H1 (cell line): Measurements from ENCODE around the gene KCND3. TPM values are rescaled to one million over a fixed set of nuclear protein-coding genes. Genes with fewer than 3 reads are reported as not detected.

Experiments used
- CTCF ChIA-PET: fragments of 300-600 bp; sonication (Branson Sonifier 250); formaldehyde crosslinking; loops from one replicate; lab custom pipeline; 2021; ENCODE audit not compliant: partially characterized antibody; lab: Charles Lee
- POLR2A ChIA-PET: fragments of 300-600 bp; sonication (Branson Sonifier 250); formaldehyde crosslinking; loops from one replicate; lab custom pipeline; 2021; ENCODE audit warnings: inconsistent platforms; ENCODE audit not compliant: partially characterized antibody; lab: Charles Lee
- DNase-seq, 2 experiments: peaks; one replicate each; pipeline versions ENCODE4 v3.0.0 to v3.0.0-alpha.2; 2010 to 2022; ENCODE audit warnings: low spot score in 2 of 2, low read depth in 1 of 2, mixed read lengths in 1 of 2
- FAIRE-seq: peaks from 2 replicates; lab custom pipeline; 2011; peaks lifted over from hg19 to GRCh38; lab: Jason Lieb, UNC
- H2AFZ ChIP-seq: 2 replicates; pipeline ENCODE4 v1.8.1; 2012; ENCODE audit warnings: low read length, inconsistent platforms
- H2AK5ac ChIP-seq: 2 replicates; pipeline ENCODE4 v1.6.1; 2013; ENCODE audit warnings: low read depth, low read length
- H2BK120ac ChIP-seq: replicated peaks from 2 replicates; pipeline ENCODE3; 2013; ENCODE audit warnings: low read depth, low read length, inconsistent platforms
- H2BK12ac ChIP-seq: 2 replicates; pipeline ENCODE4 v1.6.1; 2013; ENCODE audit warnings: low read depth, low read length
- H2BK15ac ChIP-seq: 2 replicates; pipeline ENCODE4 v1.6.1; 2013; ENCODE audit warnings: low read length
- H2BK20ac ChIP-seq: 2 replicates; pipeline ENCODE4 v1.6.1; 2013; ENCODE audit warnings: low read length
- H2BK5ac ChIP-seq: 2 replicates; pipeline ENCODE4 v1.6.1; 2013; ENCODE audit warnings: low read depth, low read length
- H3K14ac ChIP-seq: 2 replicates; pipeline ENCODE4 v1.6.1; 2013; ENCODE audit warnings: inconsistent platforms; ENCODE audit not compliant: insufficient read length
- H3K18ac ChIP-seq: 2 replicates; pipeline ENCODE4 v1.6.1; 2013; ENCODE audit warnings: low read length; ENCODE audit errors: extremely low read depth
- H3K23ac ChIP-seq: 2 replicates; pipeline ENCODE4 v1.6.1; 2013; ENCODE audit warnings: inconsistent platforms; ENCODE audit not compliant: insufficient read length
- H3K23me2 ChIP-seq: 2 replicates; pipeline ENCODE4 v1.6.1; 2013; ENCODE audit warnings: low read depth, low read length
- H3K27ac ChIP-seq: 2 replicates; pipeline ENCODE4 v1.6.1; 2011; ENCODE audit warnings: low read depth, low read length, inconsistent platforms
- H3K27me3 ChIP-seq, 4 experiments: replicated peaks in 1 of 4; 1 replicate in 1 of 4; 2 replicates in 3 of 4; pipeline versions ENCODE4 v1.6.1 to v1.8.1; 2011 to 2013; ENCODE audit warnings: low read length in 3 of 4, mild to moderate bottlenecking in 3 of 4, inconsistent platforms in 2 of 4, mixed read lengths in 2 of 4, moderate library complexity in 1 of 4; ENCODE audit not compliant: control insufficient read depth in 3 of 4, insufficient read depth in 3 of 4; ENCODE audit errors: extremely low read depth in 1 of 4
- H3K36me3 ChIP-seq, 4 experiments: 2 replicates each; pipeline versions ENCODE4 v1.6.1 to v1.8.1; 2011 to 2013; ENCODE audit warnings: mild to moderate bottlenecking in 4 of 4, low read length in 3 of 4, moderate library complexity in 2 of 4, control low read depth in 1 of 4, inconsistent platforms in 1 of 4; ENCODE audit not compliant: insufficient read depth in 4 of 4, control insufficient read depth in 2 of 4
- H3K4ac ChIP-seq: replicated peaks from 2 replicates; pipeline ENCODE3; 2013; ENCODE audit warnings: low read length, low read depth, mixed read lengths, inconsistent platforms; ENCODE audit not compliant: insufficient read length
- H3K4me1 ChIP-seq, 4 experiments: replicated peaks in 1 of 4; 1 replicate in 1 of 4; 2 replicates in 3 of 4; pipeline versions ENCODE4 v1.6.1 to v1.8.1; 2011 to 2013; ENCODE audit warnings: low read length in 3 of 4, inconsistent platforms in 2 of 4, mixed read lengths in 1 of 4; ENCODE audit not compliant: insufficient read depth in 4 of 4, control insufficient read depth in 3 of 4
- H3K4me2 ChIP-seq, 2 experiments: 2 replicates each; pipeline versions ENCODE4 v1.6.1 to v1.8.1; 2011 to 2013; ENCODE audit warnings: low read depth in 2 of 2, low read length in 2 of 2, control low read depth in 1 of 2, inconsistent platforms in 1 of 2, mild to moderate bottlenecking in 1 of 2; ENCODE audit not compliant: insufficient read depth in 1 of 2
- H3K4me3 ChIP-seq, 4 experiments: fragments of 200-600, 300-600 bp in 1 of 4; sonication (generic), shearing (Covaris generic), sonication (Bioruptor Twin) in 1 of 4; 2 replicates each; pipeline versions ENCODE4 v1.5.1 to v1.8.1; 2011 to 2016; ENCODE audit warnings: low read length in 4 of 4, low read depth in 3 of 4, control low read depth in 2 of 4, inconsistent platforms in 2 of 4, mild to moderate bottlenecking in 2 of 4, mixed read lengths in 1 of 4, moderate library complexity in 1 of 4; ENCODE audit not compliant: insufficient read depth in 2 of 4; ENCODE audit errors: extremely low read depth in 1 of 4
- H3K56ac ChIP-seq: replicated peaks from 2 replicates; pipeline ENCODE3; 2013; ENCODE audit warnings: low read depth, mild to moderate bottlenecking, mixed read lengths, low read length, inconsistent platforms; ENCODE audit not compliant: insufficient read length
- H3K79me1 ChIP-seq: 2 replicates; pipeline ENCODE4 v1.6.1; 2013; ENCODE audit warnings: low read depth, low read length, control low read depth
- H3K79me2 ChIP-seq, 2 experiments: 2 replicates each; pipeline versions ENCODE4 v1.6.1 to v1.8.1; 2012 to 2013; ENCODE audit warnings: low read length in 2 of 2, mild to moderate bottlenecking in 2 of 2, inconsistent platforms in 1 of 2; ENCODE audit not compliant: insufficient read depth in 2 of 2, control insufficient read depth in 1 of 2
- H3K9ac ChIP-seq, 4 experiments: replicated peaks in 1 of 4; 1 replicate in 1 of 4; 2 replicates in 3 of 4; pipeline versions ENCODE4 v1.6.1 to v1.8.1; 2011 to 2013; ENCODE audit warnings: low read depth in 3 of 4, low read length in 3 of 4, control low read depth in 2 of 4, mild to moderate bottlenecking in 2 of 4, moderate library complexity in 2 of 4, inconsistent platforms in 1 of 4; ENCODE audit errors: extremely low read depth in 1 of 4
- H3K9me3 ChIP-seq, 2 experiments: 2 replicates each; pipeline versions ENCODE4 v1.6.1 to v1.8.1; 2012 to 2013; ENCODE audit warnings: mild to moderate bottlenecking in 2 of 2, moderate library complexity in 2 of 2, control low read depth in 1 of 2, inconsistent platforms in 1 of 2, low read depth in 1 of 2, low read length in 1 of 2, mixed read lengths in 1 of 2; ENCODE audit not compliant: insufficient read depth in 2 of 2
- H4K20me1 ChIP-seq, 2 experiments: replicated peaks in 1 of 2; 2 replicates each; pipeline versions ENCODE3 to v1.8.1; 2011 to 2013; ENCODE audit warnings: inconsistent platforms in 2 of 2, low read length in 2 of 2, mild to moderate bottlenecking in 1 of 2; ENCODE audit not compliant: insufficient read depth in 2 of 2, control insufficient read depth in 1 of 2
- H4K5ac ChIP-seq: 2 replicates; pipeline ENCODE4 v1.6.1; 2013; ENCODE audit warnings: low read length, low read depth, mixed read lengths, inconsistent platforms; ENCODE audit not compliant: insufficient read length
- H4K8ac ChIP-seq: 2 replicates; pipeline ENCODE4 v1.8.0; 2013; ENCODE audit warnings: mild to moderate bottlenecking, moderate library complexity, low read length, inconsistent platforms; ENCODE audit not compliant: insufficient read depth; ENCODE audit errors: extremely low read depth
- H4K91ac ChIP-seq: replicated peaks from 2 replicates; pipeline ENCODE3; 2013; ENCODE audit warnings: low read length, mixed read lengths, inconsistent platforms; ENCODE audit not compliant: insufficient read length
- ASH2L ChIP-seq: fragments of 200-600, 300-600 bp; sonication (generic); IDR thresholded peaks from one replicate; pipeline ENCODE4 v1.7.1; 2017; ENCODE audit warnings: low read length
- BCL11A ChIP-seq, 2 experiments: IDR thresholded peaks; one replicate each; pipeline ENCODE4 v1.6.1; 2011; ENCODE audit warnings: low read depth in 2 of 2, low read length in 2 of 2, mild to moderate bottlenecking in 2 of 2
- CTBP2 ChIP-seq: IDR thresholded peaks from 2 replicates; pipeline ENCODE4 v1.7.0; 2011; ENCODE audit warnings: borderline replicate concordance, mild to moderate bottlenecking, moderate library complexity, mixed read lengths, low read length; ENCODE audit not compliant: insufficient read depth, insufficient read length
- NANOG ChIP-seq: IDR thresholded peaks from 2 replicates; pipeline ENCODE4 v1.6.1; 2011; ENCODE audit warnings: low read length, low read depth, mild to moderate bottlenecking, inconsistent platforms; ENCODE audit not compliant: insufficient read depth, poor library complexity, severe bottlenecking
- PHF8 ChIP-seq: fragments of 200-600 bp; sonication (generic); conservative IDR thresholded peaks from 2 replicates; pipeline ENCODE4 v1.7.1; 2012; ENCODE audit warnings: low read depth, mild to moderate bottlenecking, inconsistent platforms, low read length, moderate library complexity
- RBBP5 ChIP-seq: IDR thresholded peaks from 2 replicates; pipeline ENCODE4 v1.7.1; 2012; ENCODE audit warnings: low read depth, mild to moderate bottlenecking, inconsistent platforms, low read length, moderate library complexity, borderline replicate concordance
- SP1 ChIP-seq: IDR thresholded peaks from 2 replicates; pipeline ENCODE4 v1.6.1; 2011; ENCODE audit warnings: low read depth, low read length
- SP2 ChIP-seq: IDR thresholded peaks from 2 replicates; pipeline ENCODE4 v1.6.1; 2012; ENCODE audit warnings: mild to moderate bottlenecking, low read length, inconsistent platforms
- YY1 ChIP-seq: IDR thresholded peaks from 2 replicates; pipeline ENCODE4 v1.6.1; 2011; ENCODE audit warnings: low read depth, mild to moderate bottlenecking, low read length
- WGBS, 2 experiments: shearing (Covaris generic) in 1 of 2; methylation state at CpG; one replicate each; pipeline versions ENCODE4 v1.1.6 to v1.1.7; 2013 to 2015; ENCODE audit warnings: low lambda C conversion rate in 2 of 2, mixed read lengths in 2 of 2, inconsistent platforms in 1 of 2, low coverage in 1 of 2, missing lambda C conversion rate in 1 of 2; ENCODE audit not compliant: insufficient replicate concordance in 2 of 2, insufficient coverage in 1 of 2, insufficient read length in 1 of 2; ENCODE audit errors: extremely low coverage in 1 of 2, missing lambda C conversion rate in 1 of 2; 5-methylcytosine and 5-hydroxymethylcytosine counted together
- long read RNA-seq, 2 experiments: library from RNA in 1 of 2; library from capped mRNA in 1 of 2; stranded (forward); transcript quantifications; one replicate each; pipeline ENCODE4 v2.0.0, GENCODE V29; 2021; ENCODE audit warnings: inconsistent platforms in 1 of 2
- polyA minus RNA-seq, 3 experiments: library from RNA; depleted of rRNA, polyadenylated mRNA; stranded (reverse); fragments of >200 nt; gene quantifications; 1 replicate in 2 of 3; 2 replicates in 1 of 3; pipeline ENCODE4 v1.2.3, GENCODE V29; 2011
- polyA plus RNA-seq, 7 experiments: library from polyadenylated mRNA; depleted of rRNA in 3 of 7; stranded (reverse) in 5 of 7; unstranded in 2 of 7; fragments of >200 nt in 5 of 7; fragments of 200-250 nt in 2 of 7; gene quantifications; 1 replicate in 5 of 7; 2 replicates in 1 of 7; 4 replicates in 1 of 7; pipeline versions ENCODE4 v1.2.1 to v1.2.3, GENCODE V29; 2011 to 2013; ENCODE audit warnings: missing spikeins in 2 of 7, mixed read lengths in 2 of 7
- total RNA-seq: library from RNA; stranded (reverse); fragmentation: NEBNext Ultra II Directional; extraction: Animal tissue kit (Norgen Biotek cat#: 25700); gene quantifications from 2 replicates; pipeline ENCODE4 v1.2.1, GENCODE V29; 2021

Gene KCND3
- 0.48 and 0.61 TPM in 2 replicates for total RNA-seq
- 0.14 and 0.22 TPM in 2 replicates for polyA plus RNA-seq (2011; rRNA removed)
- 0.10 TPM for polyA plus RNA-seq (2011; cell fraction: cytosol; rRNA removed)
- polyA plus RNA-seq (2011; cell fraction: nucleus; rRNA removed) = 0.43 TPM
- 0.11 to 0.16 TPM (median 0.14 TPM) in 4 replicates for polyA plus RNA-seq (2012, experiment 1 of 2)
- polyA plus RNA-seq (2012, experiment 2 of 2) = not detected
- polyA plus RNA-seq (2013, experiment 1 of 2) = 0.22 TPM
- polyA plus RNA-seq (2013, experiment 2 of 2) = 0.20 TPM
- 0.44 and 0.69 TPM in 2 replicates for polyA minus RNA-seq (2011; rRNA and poly(A)+ RNA removed)
- 0.15 TPM for polyA minus RNA-seq (2011; cell fraction: cytosol; rRNA and poly(A)+ RNA removed)
- polyA minus RNA-seq (2011; cell fraction: nucleus; rRNA and poly(A)+ RNA removed) = 0.50 TPM
- long read RNA-seq, experiment 1 = 0 reads
- long read RNA-seq, experiment 2 = 0 reads

- Histone ChIP-seq H3K4me2 (peak within 1 kb of the TSS; percentile 97 to 98), H3K23me2 (peaks cover 13% of the 10 kb centered on the region; the same call in 1 of the 2 replicates), H2BK5ac (no peak within 1 kb of the TSS), H3K14ac (no peak within 1 kb of the TSS), H2AK5ac (no peak within 1 kb of the TSS), H3K23ac (no peak within 1 kb of the TSS), H4K5ac (no peak within 1 kb of the TSS), H3K4me3 (peak within 1 kb of the TSS; percentile 27 to 70 (median 42)), H3K4me1 (peaks cover 5 to 23% (median 8%) of the 10 kb centered on the region in 4 experiments), H4K8ac (peak within 1 kb of the TSS; percentile 60), H4K20me1 (peaks cover 3 to 5% of the 10 kb centered on the region in 2 experiments), H3K27me3 (peaks cover 30 to 51% (median 48%) of the 10 kb centered on the region in 4 experiments), H3K27ac (no peak within 1 kb of the TSS), H2BK15ac (no peak within 1 kb of the TSS), H3K18ac (peak within 1 kb of the TSS; percentile 78), H3K9me3 (no peaks in the 10 kb centered on the region), H2AFZ (no peak within 1 kb of the TSS; the same call in 1 of the 2 replicates), H3K79me2 (no peaks in the 10 kb centered on the region), H3K56ac (no peak within 1 kb of the TSS), H3K79me1 (no peaks in the 10 kb centered on the region), H3K4ac (no peak within 1 kb of the TSS), H2BK20ac (no peak within 1 kb of the TSS), H2BK12ac (peak within 1 kb of the TSS; percentile 95; the same call in 1 of the 2 replicates), H3K36me3 (no peaks in the 10 kb centered on the region; a peak in 1 of 8 replicates), H4K91ac (no peak within 1 kb of the TSS), H3K9ac (no peak within 1 kb of the TSS; a peak in 1 of 7 replicates), H2BK120ac (no peak within 1 kb of the TSS)
- ChIA-PET CTCF (no interaction called here), POLR2A (interaction anchor here (0.5 to 1.5 kb wide), 2 partner anchors 9 to 513 kb away, joined by 3 read pairs; no protein-coding TSS in a partner anchor)
- TF ChIP-seq RBBP5 = no peak
- TF ChIP-seq ASH2L = no peak
- no peak for TF ChIP-seq SP1
- no peak for TF ChIP-seq NANOG
- 0 out of 2 replicates have a peak, but pooled peaks have one; percentile 19 for TF ChIP-seq PHF8
- TF ChIP-seq SP2 = no peak
- TF ChIP-seq BCL11A (IDR thresholded peaks at IDR 0.05; ENCODE audit: low read depth in 2 of 2, low read length in 2 of 2) = no peak
- TF ChIP-seq YY1 = no peak
- TF ChIP-seq CTBP2 = no peak
- 7% methylated on average over 8 of the region's 83 CpGs; no CpG with 5 or more reads in 1 of the 2 experiments for WGBS, 2 experiments
- DNase-seq (peak in 1 of 2 experiments; percentile 54), FAIRE-seq (no peak)
These were observed at the start of gene KCND3 for GRCh38 chr1:111989531-111990025. Gene KCND3, minus strand, starts transcription at chr1:111989668.
